ENCODE results near the gene ZC3H11A. TPM values are rescaled to one million over a fixed set of nuclear protein-coding genes. Genes with fewer than 3 reads are reported as not detected.
"Not testable (repeated sequence)": the region's sequence is repeated elsewhere in the genome, so short reads cannot be mapped to it uniquely, and the experiment has no call there.

Gene ZC3H11A
- polyA plus RNA-seq, 1 experiment = 95.4 TPM

DNA sequence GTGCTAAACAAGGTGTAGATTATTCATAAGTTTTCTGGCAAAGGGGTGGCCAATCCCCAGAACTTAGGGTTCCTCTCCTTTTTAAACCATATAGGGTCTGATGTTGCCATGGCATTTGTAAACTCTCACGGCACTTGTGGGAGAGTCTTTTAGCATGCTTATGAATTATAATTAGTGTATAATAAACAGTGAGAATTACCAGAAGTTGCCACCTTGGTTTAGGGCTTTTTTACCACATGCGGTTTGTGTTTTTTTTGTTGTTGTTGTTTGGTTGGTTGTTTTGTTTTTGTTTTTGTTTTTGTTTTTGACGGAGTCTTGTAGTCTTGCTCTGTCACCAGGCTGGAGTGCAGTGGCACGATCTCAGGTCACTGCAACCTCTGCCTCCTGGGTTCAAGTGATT lies 39.4 kb upstream of the ZC3H11A start:
- Histone ChIP-seq H3K4me3 (ENCODE audit: low read depth, low read length) (no peak overlapping the region), H3K9me3 (ENCODE audit: control insufficient read depth, insufficient read depth, low read length) (no peaks in the 10 kb centered on the region), H3K27me3 (ENCODE audit: control insufficient read depth, insufficient read depth, low read length) (no peaks in the 10 kb centered on the region), H3K27ac (ENCODE audit: low read depth, low read length) (no peak overlapping the region)
- CTCF ChIA-PET = no interaction called here
- TF ChIP-seq, protein P1, sequence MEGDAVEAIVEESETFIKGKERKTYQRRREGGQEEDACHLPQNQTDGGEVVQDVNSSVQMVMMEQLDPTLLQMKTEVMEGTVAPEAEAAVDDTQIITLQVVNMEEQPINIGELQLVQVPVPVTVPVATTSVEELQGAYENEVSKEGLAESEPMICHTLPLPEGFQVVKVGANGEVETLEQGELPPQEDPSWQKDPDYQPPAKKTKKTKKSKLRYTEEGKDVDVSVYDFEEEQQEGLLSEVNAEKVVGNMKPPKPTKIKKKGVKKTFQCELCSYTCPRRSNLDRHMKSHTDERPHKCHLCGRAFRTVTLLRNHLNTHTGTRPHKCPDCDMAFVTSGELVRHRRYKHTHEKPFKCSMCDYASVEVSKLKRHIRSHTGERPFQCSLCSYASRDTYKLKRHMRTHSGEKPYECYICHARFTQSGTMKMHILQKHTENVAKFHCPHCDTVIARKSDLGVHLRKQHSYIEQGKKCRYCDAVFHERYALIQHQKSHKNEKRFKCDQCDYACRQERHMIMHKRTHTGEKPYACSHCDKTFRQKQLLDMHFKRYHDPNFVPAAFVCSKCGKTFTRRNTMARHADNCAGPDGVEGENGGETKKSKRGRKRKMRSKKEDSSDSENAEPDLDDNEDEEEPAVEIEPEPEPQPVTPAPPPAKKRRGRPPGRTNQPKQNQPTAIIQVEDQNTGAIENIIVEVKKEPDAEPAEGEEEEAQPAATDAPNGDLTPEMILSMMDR (IDR thresholded peaks at IDR 0.05; ENCODE audit: low read depth, low read length) = no peak
- no peak for DNase-seq (ENCODE audit: low read depth, low spot score)
- POLR2A ChIA-PET = no interaction called here

DNA sequence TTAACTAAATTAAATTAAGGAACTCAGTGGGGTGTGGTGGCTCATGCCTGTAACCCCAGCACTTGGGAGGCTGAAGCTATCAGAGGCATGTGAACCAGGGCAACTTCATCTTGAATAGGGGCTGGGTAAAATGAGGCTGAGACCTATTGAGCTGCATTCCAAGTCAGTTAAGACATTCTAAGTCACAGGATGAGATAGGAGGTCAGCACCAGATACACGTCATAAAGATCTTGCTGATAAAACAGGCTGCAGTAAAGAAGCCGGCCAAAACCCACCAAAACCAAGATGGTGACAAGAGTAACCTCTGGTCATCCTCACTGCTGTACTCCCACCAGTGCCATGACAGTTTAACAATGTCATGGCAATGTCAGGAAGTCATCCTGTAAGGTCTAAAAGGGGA lies 36.7 kb upstream of the ZC3H11A start:
- CTCF ChIA-PET; DNase-seq (ENCODE audit: low read depth, low spot score); H3K9me3 ChIP-seq (ENCODE audit: control insufficient read depth, insufficient read depth, low read length); H3K4me3 ChIP-seq (ENCODE audit: low read depth, low read length); H3K27ac ChIP-seq (ENCODE audit: low read depth, low read length); H3K27me3 ChIP-seq (ENCODE audit: control insufficient read depth, insufficient read depth, low read length); POLR2A ChIA-PET: not testable (repeated sequence)

DNA sequence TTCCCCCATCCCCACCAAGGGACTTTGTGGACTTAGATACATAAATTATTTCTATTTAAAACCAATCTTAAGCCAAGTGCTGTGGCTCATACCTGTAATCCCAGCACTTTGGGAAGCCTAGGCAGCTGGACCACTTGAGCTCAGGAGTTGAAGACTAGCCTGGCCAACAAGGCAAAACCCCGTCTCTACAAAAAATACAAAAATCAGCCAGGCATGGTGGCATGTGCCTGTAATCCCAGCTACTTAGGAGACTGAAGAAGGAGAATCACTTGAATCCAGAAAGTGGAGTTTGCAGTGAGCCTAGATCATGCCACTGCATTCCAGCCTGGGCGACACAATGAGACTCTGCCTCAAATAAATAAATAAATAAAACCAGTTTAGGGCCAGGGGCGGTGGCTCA lies 34.9 kb upstream of the ZC3H11A start:
- TF ChIP-seq, protein P1 (IDR thresholded peaks at IDR 0.05; ENCODE audit: low read depth, low read length) = no peak

DNA sequence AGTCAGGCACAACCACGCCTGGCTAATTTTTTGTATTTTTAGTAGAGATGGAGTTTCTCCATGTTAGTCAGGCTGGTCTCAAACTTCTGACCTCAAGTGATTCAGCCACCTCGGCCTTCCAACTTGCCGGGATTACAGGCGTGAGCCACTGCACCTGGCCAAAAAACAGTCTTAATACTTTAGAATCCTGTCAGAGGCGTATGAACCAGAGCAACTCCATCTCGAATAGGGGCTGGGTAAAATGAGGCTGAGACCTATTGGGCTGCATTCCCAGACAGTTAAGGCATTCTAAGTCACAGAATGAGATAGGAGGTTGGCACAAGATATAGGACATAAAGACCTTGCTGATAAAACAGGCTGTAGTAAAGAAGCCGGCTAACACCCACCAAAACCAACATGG lies 33.5 kb upstream of the ZC3H11A start:
- H3K9me3 ChIP-seq (ENCODE audit: control insufficient read depth, insufficient read depth, low read length); H3K27ac ChIP-seq (ENCODE audit: low read depth, low read length); POLR2A ChIA-PET; DNase-seq (ENCODE audit: low read depth, low spot score); H3K27me3 ChIP-seq (ENCODE audit: control insufficient read depth, insufficient read depth, low read length); CTCF ChIA-PET; H3K4me3 ChIP-seq (ENCODE audit: low read depth, low read length): not testable (repeated sequence)

More for the DNA sequence above, 34.9 kb upstream of the ZC3H11A start:
- ChIA-PET CTCF (no interaction called here), POLR2A (no interaction called here)
- Histone ChIP-seq H3K4me3 (ENCODE audit: low read depth, low read length) (no peak overlapping the region), H3K9me3 (ENCODE audit: control insufficient read depth, insufficient read depth, low read length) (no peaks in the 10 kb centered on the region), H3K27ac (ENCODE audit: low read depth, low read length) (no peak overlapping the region), H3K27me3 (ENCODE audit: control insufficient read depth, insufficient read depth, low read length) (peaks cover 5% of the 10 kb centered on the region)
- DNase-seq (ENCODE audit: low read depth, low spot score) = no peak

DNA sequence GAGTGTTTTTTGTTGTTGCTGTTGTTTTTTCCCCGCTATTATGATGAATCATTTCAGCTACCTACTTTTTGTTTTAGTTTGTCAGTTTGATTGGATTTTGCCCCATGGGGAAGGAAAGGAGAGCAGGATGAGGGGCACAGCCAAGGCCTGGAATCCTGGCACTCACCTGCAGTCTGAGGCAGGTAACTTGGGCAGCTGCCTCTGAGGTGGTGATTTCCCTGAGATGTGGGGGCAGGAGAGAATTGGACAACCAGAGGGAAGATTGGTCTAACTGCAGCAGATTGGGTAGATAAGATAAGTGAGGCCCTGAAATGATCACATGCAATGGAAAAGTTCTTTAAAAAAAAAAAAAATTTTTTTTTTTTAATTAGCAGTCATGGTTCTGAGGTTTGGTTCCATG lies 31.9 kb upstream of the ZC3H11A start:
- no peak overlapping the region for H3K4me3 ChIP-seq (ENCODE audit: low read depth, low read length)
- H3K27me3 ChIP-seq (ENCODE audit: control insufficient read depth, insufficient read depth, low read length) = peaks cover 5% of the 10 kb centered on the region
- no peak overlapping the region for H3K27ac ChIP-seq (ENCODE audit: low read depth, low read length)
- ChIA-PET POLR2A (no interaction called here), CTCF (no interaction called here)
- H3K9me3 ChIP-seq (ENCODE audit: control insufficient read depth, insufficient read depth, low read length) = no peaks in the 10 kb centered on the region
- TF ChIP-seq, protein P1 (IDR thresholded peaks at IDR 0.05; ENCODE audit: low read depth, low read length) = no peak
- no peak for DNase-seq (ENCODE audit: low read depth, low spot score)

DNA sequence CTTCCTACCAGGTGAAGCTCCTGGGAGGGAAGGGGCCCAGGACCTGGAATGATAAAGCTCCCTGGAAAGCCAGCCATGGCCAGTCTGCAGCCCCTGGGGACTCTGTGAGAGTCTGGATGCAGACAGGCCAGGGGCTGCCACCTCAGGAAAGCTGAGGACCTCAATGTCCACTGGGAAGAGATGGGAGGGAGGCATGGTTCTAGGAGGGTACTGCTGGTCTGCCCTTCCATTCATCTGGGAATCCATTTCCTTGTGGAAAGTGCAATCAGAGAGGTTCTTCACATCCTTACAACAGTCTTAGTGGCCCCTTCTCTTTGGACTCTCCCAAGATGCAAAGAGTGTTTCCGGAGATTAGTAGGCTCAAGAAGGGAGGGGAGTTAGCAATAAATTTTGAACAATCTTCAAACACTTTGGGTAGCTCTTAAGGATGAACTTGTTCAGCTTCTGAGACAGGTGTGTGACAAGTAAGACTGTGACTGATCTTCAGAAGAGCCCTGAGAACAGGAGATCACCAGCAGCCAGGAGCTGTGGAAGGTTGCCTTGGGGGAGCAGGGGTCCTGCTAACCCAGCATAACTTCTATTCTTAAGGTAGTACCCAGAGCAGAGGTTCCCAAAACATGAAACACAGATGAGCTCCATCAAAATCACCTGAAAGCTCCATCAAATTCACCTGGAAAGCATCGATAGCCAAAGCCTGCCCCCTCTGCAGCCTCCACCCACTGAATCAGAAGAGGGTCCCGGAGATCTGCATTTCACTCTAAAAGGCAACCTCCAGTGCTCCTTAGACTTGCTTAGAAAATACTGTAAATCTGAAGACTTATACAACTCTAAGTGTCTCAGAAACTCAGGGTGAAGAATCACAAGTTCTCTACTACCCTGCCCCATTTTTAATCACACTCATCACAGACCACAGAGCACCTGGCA lies 31.1 kb upstream of the ZC3H11A start:
- no peak overlapping the region for H3K27ac ChIP-seq (ENCODE audit: low read depth, low read length)
- ChIA-PET POLR2A (no interaction called here), CTCF (interaction anchor here (0.5 kb wide), 1 partner anchor 384 kb away, joined by 3 read pairs; no protein-coding TSS in a partner anchor)
- H3K4me3 ChIP-seq (ENCODE audit: low read depth, low read length) = no peak overlapping the region
- no peaks in the 10 kb centered on the region for H3K9me3 ChIP-seq (ENCODE audit: control insufficient read depth, insufficient read depth, low read length)
- H3K27me3 ChIP-seq (ENCODE audit: control insufficient read depth, insufficient read depth, low read length) = peaks cover 5% of the 10 kb centered on the region
- TF ChIP-seq, protein P1 (IDR thresholded peaks at IDR 0.05; ENCODE audit: low read depth, low read length) = no peak
- no peak for DNase-seq (ENCODE audit: low read depth, low spot score)

Measured in AG04450 (cell line).